ENCODE results near the gene ACSS3. TPM values are rescaled to one million over a fixed set of nuclear protein-coding genes. Genes with fewer than 3 reads are reported as not detected.

ACSS3 gene
- total RNA-seq, 1 experiment from 2014 or later = 19.3 TPM

DNA sequence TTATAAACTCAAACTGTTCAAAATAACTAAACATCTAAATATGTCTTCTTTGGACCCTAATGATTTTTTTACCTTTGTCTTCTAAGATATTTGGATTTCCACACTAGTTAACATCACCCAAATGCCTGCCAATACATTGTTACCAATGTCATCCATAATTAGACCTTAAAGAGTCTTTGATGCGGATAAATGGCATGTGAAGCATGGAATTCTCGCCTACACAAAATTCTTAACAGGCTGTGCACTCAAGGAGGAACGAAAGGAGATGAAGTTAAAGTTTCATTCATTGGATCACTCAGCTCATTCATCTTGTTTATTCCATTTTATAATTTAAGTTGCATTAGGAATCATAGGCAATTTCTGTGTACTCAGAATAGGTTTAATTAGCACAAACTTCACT lies 219.7 kb downstream of the ACSS3 start:
- Histone ChIP-seq H4K5ac (ENCODE audit: insufficient read length, low read depth, low read length) (no peak overlapping the region), H3K4me2 (ENCODE audit: insufficient read depth, insufficient read length, low read length) (no peak overlapping the region), H3K4me1 (ENCODE audit: insufficient read depth, low read length) (no peaks in the 10 kb centered on the region), H3K56ac (ENCODE audit: insufficient read length, low read depth, low read length) (no peak overlapping the region), H2BK12ac (ENCODE audit: insufficient read length, low read depth, low read length) (no peak overlapping the region), H4K20me1 (ENCODE audit: control insufficient read depth, insufficient read depth, insufficient read length) (no peaks in the 10 kb centered on the region), H2AK5ac (ENCODE audit: insufficient read length, low read length) (no peak overlapping the region), H2AFZ (ENCODE audit: low read length) (no peak overlapping the region), H4K91ac (ENCODE audit: insufficient read length, low read depth, low read length) (no peak overlapping the region), H3K23me2 (ENCODE audit: insufficient read length, low read depth, low read length, poor library complexity, severe bottlenecking) (no peaks in the 10 kb centered on the region), H4K8ac (replicated peaks; ENCODE audit: insufficient read length, low read depth, low read length) (no peak overlapping the region), H2BK20ac (ENCODE audit: low read depth, low read length, poor library complexity, severe bottlenecking) (no peak overlapping the region), H3K4ac (ENCODE audit: low read depth, low read length) (no peak overlapping the region), H3K27ac (ENCODE audit: insufficient read length, low read depth, low read length) (no peak overlapping the region), H3K79me1 (ENCODE audit: insufficient read depth, low read depth, low read length, poor library complexity, severe bottlenecking) (no peaks in the 10 kb centered on the region), H2BK15ac (ENCODE audit: low read depth, low read length) (no peak overlapping the region), H2BK120ac (ENCODE audit: low read depth, low read length, poor library complexity, severe bottlenecking) (no peak overlapping the region), H3K79me2 (ENCODE audit: insufficient read depth, low read length) (no peaks in the 10 kb centered on the region), H3K9me3 (ENCODE audit: control insufficient read depth, low read depth, low read length) (no peaks in the 10 kb centered on the region), H3T11ph (ENCODE audit: low read length) (no peak overlapping the region), H3K14ac (ENCODE audit: insufficient read depth, low read length) (no peak overlapping the region), H3K23ac (ENCODE audit: insufficient read length, low read depth, low read length) (no peak overlapping the region), H3K9ac (ENCODE audit: extremely low read depth, insufficient read length, low read length) (no peak overlapping the region), H3K27me3 (ENCODE audit: insufficient read depth, low read length) (no peaks in the 10 kb centered on the region), H2BK5ac (ENCODE audit: insufficient read length, low read length) (no peak overlapping the region), H3K18ac (ENCODE audit: insufficient read length, low read depth, low read length) (no peak overlapping the region)
- H3K9me3 Mint-ChIP-seq = no peaks in the 10 kb centered on the region; a peak in 1 of 5 replicates
- H3K27me3 Mint-ChIP-seq (ENCODE audit: low read depth) = no peaks in the 10 kb centered on the region; the same call in 1 of the 2 replicates
- no peak overlapping the region for H3K27ac Mint-ChIP-seq
- H3K4me3 Mint-ChIP-seq = no peak overlapping the region
- WGBS (ENCODE audit: extremely low coverage, insufficient read length, low lambda C conversion rate) = no CpG with 5 or more reads among the region's 3 CpGs
- no peaks in the 10 kb centered on the region for H3K4me1 Mint-ChIP-seq
- no peaks in the 10 kb centered on the region for H3K36me3 Mint-ChIP-seq (ENCODE audit: insufficient read depth in 1 of 3, low read depth in 3 of 3)
- TF ChIP-seq, protein P1, sequence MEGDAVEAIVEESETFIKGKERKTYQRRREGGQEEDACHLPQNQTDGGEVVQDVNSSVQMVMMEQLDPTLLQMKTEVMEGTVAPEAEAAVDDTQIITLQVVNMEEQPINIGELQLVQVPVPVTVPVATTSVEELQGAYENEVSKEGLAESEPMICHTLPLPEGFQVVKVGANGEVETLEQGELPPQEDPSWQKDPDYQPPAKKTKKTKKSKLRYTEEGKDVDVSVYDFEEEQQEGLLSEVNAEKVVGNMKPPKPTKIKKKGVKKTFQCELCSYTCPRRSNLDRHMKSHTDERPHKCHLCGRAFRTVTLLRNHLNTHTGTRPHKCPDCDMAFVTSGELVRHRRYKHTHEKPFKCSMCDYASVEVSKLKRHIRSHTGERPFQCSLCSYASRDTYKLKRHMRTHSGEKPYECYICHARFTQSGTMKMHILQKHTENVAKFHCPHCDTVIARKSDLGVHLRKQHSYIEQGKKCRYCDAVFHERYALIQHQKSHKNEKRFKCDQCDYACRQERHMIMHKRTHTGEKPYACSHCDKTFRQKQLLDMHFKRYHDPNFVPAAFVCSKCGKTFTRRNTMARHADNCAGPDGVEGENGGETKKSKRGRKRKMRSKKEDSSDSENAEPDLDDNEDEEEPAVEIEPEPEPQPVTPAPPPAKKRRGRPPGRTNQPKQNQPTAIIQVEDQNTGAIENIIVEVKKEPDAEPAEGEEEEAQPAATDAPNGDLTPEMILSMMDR (conservative IDR thresholded peaks at IDR 0.05) = no peak
- DNase-seq = no peak

Data from H9 (cell line).